ENCODE data around the gene CLDN9. TPM values are rescaled to one million over a fixed set of nuclear protein-coding genes. Genes with fewer than 3 reads are reported as not detected.
A peak's percentile ranks its signal among the peaks of the same experiment; 100 is the strongest.

Gene CLDN9, protein sequence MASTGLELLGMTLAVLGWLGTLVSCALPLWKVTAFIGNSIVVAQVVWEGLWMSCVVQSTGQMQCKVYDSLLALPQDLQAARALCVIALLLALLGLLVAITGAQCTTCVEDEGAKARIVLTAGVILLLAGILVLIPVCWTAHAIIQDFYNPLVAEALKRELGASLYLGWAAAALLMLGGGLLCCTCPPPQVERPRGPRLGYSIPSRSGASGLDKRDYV
- 1 to 10 TPM; 2.2 to 4.8 (median 2.9) TPM for polyA plus RNA-seq (ENCODE audit: insufficient read length in 4 of 4)

DNA sequence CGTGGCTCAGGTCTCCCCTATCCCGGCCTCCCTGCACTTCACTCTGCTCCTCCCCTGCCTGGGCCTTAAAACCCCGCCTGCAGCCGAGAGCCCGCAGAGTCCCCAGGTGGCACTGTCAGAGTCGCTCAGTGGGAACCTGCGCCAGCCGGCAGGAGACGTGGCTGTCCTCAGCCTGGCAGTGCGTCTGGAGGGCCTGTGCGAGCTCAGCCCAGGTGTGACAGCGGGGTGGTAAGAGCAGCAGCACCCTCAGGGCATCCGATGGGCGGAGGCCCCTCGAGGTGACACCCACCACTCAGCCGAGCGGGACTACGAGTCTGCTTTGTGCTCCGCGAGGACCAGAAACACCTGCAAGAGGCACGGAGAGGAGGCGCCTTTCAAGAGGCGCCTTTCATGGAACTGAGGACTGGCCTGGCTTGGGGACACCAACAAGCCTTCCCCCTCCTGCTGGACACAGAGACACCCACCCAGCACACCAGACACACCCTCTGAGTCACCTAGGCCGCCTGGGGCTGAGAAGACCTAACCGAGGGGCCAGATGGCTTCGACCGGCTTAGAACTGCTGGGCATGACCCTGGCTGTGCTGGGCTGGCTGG lies at the start of gene CLDN9:
TSS of gene CLDN9 (plus strand) at position 96 of the 593 bp plus-strand sequence. CDS start at position 536, 440 bp downstream.
- no peak for DNase-seq (ENCODE audit: low read depth in 4 of 4, low spot score in 2 of 4)

DNA sequence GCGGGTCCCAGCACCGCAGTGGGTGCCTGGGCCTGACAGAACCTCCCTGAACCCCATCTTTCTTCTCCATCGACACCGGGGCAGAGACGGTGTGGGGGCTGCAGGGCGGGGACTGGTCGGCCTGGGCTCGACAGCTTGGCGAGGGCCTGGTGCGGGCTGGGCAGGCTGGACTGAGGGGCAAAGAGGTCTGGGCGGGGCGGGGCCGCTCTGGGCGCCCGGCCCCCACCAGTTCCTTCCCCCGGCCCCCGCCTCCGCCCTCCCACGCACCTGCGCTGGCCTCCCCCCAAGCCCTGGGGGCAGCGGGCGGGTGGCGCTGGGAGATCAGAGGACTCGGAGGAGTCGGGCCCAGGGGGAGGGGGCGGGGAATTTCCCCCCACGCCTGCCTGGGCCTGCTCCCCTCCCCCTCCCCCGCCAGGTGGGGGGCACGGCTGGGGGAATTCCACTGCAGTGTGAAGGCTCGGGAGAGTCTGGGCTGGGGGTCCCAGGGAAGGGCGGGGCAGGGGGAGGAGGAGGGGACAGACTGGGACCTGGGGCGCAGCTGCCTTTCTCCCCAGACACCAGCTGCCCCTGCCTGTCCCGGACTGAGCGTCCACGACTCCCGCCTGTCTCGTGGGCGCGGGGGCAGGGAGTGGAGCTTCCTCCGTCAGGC lies 49.5 kb upstream of the CLDN9 start:
- DNase-seq (ENCODE audit: low read depth in 4 of 4, low spot score in 2 of 4) = no peak

DNA sequence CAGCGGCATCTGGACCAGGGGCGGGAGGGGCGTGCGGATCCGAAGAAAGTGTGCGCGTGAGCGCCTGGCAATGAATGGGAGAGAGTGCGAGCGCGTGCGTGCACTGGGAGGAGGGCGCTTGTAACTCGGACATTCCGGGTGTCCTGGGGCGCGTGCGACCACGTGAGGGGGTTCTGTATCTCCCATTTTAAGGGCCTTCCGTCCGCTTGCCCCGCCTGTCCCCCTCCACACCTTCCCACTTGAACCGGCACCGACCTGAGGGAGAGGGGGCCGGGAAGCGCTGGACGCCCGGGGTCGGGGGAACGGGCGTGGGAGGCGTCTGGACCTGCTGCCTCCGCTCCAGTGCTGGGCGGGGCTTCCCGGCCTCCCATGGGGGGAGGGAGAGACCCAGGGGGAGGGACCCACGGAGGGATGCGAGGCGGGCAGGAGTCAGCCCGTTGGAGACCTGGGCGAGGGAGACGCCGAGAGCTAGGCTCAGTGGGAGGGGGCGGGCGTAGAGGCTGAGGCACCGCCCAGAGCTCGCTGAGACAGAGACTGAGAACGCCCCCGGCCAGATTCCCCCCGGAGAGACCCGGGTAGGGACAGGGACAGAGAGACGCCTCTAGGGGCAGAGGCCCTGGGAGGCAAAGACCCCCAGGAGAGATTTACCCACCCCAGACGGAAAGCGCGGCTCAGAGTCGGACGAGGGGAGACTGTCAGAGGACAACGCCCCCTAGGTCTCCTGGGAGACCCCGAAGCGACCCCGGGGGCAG lies 48.8 kb upstream of the CLDN9 start, which contains the start of gene KREMEN2:
TSS of gene KREMEN2 (plus strand) at position 553 of the 752 bp plus-strand sequence. CDS start 246 bp downstream, outside the sequence.
- DNase-seq (ENCODE audit: low read depth in 4 of 4, low spot score in 2 of 4) = no peak

DNA sequence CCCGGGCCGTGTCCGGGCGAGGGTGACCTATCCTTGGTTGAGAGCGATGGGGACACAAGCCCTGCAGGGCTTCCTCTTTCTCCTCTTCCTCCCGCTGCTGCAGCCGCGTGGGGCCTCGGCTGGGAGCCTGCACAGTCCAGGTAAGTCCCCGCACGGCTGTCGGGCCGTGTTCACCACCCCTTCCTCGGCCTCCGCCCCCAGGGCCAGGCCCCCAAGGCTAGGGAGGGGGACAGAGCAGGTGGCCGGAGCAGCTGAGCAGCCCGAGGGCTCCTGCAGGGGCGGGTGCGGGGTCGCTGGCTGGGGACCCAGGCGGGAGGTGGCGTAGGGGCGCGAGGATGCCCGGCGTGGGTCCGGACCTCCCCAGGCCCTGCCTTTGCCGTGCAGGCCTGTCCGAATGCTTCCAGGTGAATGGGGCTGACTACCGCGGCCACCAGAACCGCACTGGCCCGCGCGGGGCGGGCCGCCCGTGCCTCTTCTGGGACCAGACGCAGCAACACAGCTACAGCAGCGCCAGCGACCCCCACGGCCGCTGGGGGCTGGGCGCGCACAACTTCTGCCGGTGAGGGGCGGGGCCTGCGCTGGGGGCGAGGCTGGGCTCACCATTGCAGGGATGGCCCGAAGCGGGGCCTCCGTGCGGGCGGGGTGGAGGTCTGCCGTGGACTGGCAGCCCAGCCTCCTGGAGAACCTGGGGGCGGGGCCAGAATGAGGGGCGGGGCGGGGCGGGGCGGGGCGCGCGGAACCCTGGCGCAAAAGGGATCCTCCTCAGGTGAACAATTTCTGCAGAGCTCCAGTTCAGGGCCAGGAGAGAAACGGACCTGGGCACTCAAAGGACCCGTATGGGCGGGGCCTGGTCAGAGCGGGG lies 48.0 kb upstream of the CLDN9 start:
- DNase-seq (ENCODE audit: low read depth in 4 of 4, low spot score in 2 of 4) = no peak

DNA sequence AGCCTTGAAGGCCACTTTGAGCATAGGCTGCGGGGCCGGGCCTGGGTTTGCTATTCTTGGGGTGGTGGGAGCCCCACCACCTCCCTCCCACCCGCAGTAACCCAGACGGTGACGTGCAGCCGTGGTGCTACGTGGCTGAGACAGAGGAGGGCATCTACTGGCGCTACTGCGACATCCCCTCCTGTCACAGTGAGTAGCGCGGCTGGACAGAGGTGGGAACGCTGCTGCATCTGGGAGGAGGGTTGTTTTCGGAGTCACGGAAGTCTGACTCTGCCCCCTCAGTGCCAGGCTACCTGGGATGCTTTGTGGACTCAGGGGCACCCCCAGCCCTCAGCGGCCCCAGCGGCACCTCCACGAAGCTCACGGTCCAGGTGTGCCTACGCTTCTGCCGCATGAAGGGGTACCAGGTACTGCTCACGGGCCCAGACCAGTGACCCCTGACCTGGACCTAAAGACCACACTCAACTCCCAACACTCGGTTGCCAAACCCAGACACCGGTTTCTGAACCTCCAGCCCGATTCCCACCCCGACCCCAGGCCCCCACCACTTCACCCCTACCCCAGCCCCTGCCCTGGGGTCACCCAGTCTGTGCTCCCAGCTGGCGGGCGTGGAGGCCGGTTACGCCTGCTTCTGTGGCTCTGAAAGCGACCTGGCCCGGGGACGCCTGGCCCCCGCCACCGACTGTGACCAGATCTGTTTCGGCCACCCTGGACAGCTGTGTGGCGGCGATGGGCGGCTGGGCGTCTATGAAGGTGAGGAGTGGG lies 46.5 kb upstream of the CLDN9 start:
- DNase-seq (ENCODE audit: low read depth in 4 of 4, low spot score in 2 of 4) = no peak

DNA sequence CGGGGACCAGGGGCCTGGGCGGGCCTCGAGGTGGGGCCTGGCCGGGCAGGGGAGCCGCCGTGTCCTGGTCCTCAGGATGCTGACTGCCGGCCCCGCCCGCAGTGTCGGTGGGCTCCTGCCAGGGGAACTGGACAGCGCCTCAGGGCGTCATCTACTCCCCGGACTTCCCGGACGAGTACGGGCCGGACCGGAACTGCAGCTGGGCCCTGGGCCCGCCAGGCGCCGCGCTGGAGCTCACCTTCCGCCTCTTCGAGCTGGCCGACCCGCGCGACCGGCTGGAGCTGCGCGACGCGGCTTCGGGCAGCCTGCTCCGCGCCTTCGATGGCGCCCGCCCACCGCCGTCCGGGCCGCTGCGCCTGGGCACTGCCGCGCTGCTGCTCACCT lies 45.9 kb upstream of the CLDN9 start:
- DNase-seq (ENCODE audit: low read depth in 4 of 4, low spot score in 2 of 4) = no peak

DNA sequence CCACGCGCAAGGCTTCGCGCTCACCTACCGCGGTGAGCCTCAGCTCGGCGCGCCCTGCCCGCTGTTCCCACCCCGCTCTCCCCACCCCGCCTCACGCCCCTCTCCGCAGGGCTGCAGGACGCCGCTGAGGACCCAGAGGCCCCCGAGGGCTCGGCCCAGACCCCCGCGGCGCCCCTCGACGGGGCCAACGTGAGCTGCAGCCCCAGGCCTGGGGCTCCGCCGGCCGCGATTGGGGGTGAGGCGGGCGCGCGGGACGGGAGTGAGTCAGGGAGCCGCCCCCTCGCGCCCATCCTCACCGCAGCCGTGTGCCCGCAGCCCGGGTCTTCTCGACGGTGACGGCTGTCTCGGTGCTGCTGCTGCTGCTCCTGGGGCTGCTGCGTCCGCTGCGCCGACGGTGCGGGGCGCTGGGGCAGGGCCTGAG lies 45.5 kb upstream of the CLDN9 start:
- DNase-seq (ENCODE audit: low read depth in 4 of 4, low spot score in 2 of 4) = no peak

DNA sequence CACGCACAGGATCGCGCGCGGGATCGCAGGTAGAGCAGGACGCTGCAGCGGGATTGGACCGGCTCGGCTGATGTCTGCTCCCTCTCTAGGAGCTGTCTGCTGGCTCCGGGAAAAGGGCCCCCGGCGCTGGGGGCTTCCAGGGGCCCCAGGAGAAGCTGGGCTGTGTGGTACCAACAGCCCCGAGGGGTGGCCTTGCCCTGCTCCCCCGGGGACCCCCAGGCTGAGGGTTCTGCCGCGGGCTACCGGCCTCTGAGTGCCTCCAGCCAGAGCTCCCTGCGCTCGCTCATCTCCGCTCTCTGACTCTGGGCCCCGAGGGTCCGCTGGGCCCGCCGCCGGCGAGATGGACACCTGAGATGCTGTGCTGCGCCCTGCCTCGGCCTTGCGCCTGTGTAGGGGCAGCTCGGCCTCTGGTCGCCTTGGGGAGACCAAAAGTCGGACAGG lies 45.0 kb upstream of the CLDN9 start:
- no peak for DNase-seq (ENCODE audit: low read depth in 4 of 4, low spot score in 2 of 4)

DNA sequence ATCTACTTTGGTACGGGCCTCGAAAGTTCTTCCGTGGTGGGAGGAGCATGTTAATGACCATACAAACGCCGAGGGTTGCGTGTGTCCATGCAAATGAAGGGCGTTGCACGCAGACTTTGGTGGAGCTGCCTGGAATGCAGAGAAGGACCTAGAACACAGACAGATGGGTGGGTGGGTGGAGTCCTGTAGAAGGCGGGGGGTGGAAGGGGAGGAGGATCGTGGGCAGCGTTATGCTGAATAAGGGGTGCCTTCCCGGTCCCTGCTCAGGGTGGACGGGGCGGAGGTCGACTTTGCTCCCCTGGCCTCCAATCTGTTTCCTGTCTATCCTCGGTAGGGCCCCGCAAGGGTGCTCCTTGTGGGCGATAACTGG lies 44.4 kb upstream of the CLDN9 start:
- no peak for DNase-seq (ENCODE audit: low read depth in 4 of 4, low spot score in 2 of 4)

DNA sequence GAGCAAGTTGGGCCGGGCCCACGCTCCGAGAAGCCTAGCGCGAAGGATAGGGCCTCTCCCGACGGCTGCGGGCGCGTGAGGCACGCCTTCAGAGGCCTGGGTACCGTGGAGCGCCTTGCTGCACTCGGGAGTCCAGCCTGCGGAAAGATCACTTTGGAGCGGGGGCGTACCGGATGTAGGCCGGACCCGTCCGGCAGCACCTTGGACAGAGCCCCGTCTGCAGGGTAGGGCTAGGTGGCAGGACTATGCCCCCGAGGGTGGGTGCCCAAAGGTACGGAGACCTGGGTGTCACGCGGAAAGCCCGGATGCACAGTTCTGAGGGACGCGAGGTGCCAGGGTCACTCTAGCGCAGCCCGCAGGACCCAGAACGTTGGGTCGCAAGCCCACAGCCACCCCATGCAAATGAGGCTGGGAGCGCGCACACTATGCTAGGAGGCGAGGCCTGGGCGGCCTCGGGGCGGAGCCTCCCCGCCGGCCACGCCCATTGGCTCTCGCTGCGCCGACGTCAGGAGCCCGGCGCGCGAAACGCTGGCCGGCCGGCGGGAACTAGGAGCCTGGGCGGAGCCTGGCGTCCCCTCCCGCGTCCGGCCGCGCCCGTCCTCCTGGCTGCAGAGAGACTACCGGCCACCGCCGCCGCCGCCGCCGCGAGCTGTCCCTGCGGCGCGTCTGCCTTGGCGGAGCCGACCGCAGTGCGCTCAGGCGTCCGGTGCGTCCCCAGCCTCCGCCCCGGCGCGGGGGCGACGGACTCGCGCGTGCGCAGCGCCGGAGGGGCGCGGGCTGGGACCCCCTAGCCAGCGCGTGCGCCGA lies 43.8 kb upstream of the CLDN9 start, which contains the start of gene PAQR4:
TSS of gene PAQR4 (plus strand) at position 611 of the 807 bp plus-strand sequence. CDS start 327 bp downstream, outside the sequence.
- DNase-seq (ENCODE audit: low read depth in 4 of 4, low spot score in 2 of 4) = peak; percentile 72 to 82 (median 78)

DNA sequence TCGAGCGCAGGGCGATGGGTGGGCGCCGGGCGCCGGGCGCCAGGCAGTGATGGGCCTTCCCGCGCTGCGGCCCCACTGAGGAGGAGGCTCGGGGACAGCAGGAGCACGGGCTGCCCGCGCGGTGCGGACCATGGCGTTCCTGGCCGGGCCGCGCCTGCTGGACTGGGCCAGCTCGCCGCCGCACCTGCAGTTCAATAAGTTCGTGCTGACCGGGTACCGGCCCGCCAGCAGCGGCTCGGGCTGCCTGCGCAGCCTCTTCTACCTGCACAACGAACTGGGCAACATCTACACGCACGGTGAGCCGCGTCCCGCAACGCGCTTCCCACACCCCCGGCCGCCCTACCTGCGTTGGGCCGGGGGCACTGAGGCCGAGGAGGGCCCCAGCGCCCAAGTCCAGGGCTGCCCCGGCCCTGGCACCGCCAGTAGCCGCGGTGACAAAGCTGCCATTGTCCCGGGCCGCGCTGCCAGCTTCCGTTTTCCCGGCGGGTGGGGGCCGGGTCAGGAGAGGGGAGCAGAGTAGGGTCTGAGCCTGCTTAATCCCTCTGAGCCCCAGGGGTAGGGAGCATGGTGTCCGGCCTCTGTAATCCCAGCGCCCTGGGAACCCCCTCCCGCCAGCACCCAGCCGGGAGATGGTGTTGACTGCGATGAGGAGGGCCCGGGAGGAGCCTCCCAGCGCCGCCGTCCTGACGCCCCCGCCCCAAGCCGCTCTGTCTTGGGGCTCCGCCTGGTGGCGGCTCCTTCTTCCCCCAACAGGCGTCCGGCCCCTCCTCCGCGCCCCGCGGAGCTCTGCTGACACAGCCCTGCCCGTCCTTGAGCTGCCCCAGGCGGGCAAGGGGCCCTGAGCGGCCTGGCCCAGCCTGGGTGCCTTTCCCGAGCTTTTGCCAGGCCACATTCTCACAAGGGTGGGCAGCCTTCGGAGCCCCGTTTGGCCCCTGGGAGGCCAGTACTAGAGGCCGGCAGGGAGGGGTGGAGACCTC lies 42.9 kb upstream of the CLDN9 start:
- DNase-seq (ENCODE audit: low read depth in 4 of 4, low spot score in 2 of 4) = no peak

DNA sequence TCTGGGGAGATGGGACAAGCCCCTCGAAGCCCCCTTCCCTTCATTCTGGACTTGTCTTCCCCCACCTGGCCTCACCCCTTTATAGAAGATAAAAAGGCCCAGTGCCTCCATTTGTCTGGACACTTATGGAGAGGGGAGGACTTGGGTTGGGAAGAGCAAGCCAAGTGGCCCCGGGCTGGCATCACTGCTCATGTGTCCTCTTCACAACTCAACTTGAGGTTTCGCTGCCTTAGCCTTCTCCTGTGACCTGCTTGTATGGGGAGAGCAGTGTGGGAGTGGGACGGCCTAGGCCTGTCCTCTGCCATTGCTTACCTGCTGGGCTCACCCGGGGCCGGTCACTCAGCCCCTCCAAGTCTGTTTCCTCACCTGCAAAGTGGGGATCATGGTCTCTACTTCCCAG lies 42.2 kb upstream of the CLDN9 start:
- no peak for DNase-seq (ENCODE audit: low read depth in 4 of 4, low spot score in 2 of 4)

DNA sequence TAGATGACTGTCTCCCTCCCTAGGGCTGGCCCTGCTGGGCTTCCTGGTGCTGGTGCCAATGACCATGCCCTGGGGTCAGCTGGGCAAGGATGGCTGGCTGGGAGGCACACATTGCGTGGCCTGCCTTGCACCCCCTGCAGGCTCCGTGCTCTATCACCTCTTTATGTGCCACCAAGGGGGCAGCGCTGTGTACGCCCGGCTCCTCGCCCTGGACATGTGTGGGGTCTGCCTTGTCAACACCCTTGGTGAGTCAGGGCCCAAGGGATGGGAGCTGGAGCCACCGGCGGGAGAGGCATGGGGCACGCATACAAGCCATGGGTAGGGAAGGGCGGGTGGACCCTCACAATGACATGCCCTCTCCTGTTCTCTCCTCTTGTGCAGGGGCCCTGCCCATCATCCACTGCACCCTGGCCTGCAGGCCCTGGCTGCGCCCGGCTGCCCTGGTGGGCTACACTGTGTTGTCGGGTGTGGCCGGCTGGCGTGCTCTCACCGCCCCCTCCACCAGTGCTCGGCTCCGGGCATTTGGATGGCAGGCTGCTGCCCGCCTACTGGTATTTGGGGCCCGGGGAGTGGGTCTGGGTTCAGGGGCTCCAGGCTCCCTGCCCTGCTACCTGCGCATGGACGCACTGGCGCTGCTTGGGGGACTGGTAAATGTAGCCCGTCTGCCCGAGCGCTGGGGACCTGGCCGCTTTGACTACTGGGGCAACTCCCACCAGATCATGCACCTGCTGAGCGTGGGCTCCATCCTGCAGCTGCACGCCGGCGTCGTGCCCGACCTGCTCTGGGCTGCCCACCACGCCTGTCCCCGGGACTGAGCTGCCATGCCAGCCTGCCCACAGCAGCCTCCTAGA lies 41.4 kb upstream of the CLDN9 start:
- no peak for DNase-seq (ENCODE audit: low read depth in 4 of 4, low spot score in 2 of 4)

DNA sequence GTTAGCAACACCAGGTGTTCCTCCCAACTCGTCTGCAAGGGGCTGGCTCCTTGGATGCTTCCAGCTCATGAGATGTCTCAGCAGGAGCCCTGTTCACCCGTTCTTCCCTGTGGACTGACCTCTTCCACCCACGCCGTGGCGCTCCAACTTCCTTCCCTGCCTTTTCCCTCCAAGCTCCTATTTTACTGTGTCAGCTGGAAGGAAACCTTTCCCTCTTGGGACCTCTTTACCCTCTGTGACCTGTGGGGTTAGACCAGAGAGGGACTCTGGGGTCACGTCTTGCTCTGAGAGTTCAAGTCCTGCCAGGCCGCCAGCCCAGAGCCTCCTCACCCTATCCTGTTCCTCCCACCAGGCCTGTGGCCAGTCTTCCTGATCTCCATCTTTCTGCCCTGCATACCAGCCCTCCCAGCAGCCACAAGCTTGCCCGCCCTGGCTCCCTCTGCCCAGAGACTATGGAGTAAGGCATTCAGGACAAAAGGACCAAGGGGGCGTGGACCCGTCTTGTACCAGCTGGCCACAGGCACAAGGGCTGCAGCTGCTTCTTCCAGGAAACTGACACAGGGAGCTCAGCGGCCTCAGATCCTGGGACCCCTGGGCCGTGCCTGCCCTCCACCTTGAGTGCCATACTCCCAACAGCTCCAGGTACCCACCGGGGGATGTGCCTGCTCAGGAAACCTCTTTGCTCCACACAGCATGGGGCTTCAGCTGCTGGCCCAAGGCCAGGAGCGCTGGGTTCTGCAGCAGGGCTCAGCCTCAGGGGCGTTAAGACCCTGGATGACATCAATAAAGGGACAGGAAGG lies 40.5 kb upstream of the CLDN9 start:
- no peak for DNase-seq (ENCODE audit: low read depth in 4 of 4, low spot score in 2 of 4)

DNA sequence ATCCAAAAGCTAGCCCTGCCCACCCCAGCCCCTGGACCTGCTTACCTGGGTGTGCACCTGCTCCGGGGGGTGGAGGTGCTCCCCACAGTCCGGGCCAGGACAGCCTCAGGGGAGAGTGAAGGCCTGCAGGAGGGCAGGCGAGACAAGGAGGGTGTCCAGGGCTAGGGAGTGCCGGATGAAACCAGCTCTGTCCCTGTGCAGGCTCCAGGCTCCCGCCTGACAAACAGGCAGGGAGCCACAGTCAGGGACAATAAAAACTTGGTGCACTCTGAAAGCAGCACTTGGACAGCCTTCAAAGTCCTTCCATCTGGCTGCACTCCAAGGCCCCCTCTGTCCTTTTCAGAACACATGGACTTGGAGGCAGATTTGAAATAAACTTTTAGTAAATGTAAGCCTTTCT lies 39.6 kb upstream of the CLDN9 start:
- DNase-seq (ENCODE audit: low read depth in 4 of 4, low spot score in 2 of 4) = no peak
